GM12875 (cell line): Measurements from ENCODE around the gene TULP4.
"Not testable (repeated sequence)": the region's sequence is repeated elsewhere in the genome, so short reads cannot be mapped to it uniquely, and the experiment has no call there.

Experiments
- H3K4me3 ChIP-seq: one replicate; pipeline ENCODE4 v1.5.1; 2011; ENCODE audit warnings: low read depth, low read length, control low read depth
- CTCF ChIP-seq: IDR thresholded peaks from 2 replicates; pipeline ENCODE4 v1.5.1; 2011; ENCODE audit warnings: low read depth, mild to moderate bottlenecking, control low read depth, inconsistent platforms, low read length, moderate library complexity, borderline replicate concordance; ENCODE audit not compliant: insufficient read depth

The TULP4 gene

DNA sequence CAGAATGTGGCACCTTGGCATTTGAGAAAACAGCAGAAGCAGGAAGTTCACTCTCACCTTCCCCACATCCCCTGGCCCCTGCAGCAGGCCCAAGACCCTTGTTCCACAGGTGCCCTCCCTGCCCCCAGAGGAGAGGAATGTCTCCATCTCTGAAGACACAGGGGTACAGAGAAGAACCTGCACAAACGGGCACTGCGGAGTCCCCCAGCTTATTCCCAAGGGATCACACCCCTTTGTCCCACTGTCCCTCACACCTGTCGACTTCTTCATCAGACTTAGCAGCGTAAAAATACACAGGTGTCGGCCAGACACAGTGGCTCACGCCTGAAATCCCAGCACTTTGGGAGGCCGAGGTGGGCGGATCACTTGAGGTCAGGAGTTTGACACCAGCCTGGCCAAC, 204.8 kb downstream of the TULP4 start:
- TF ChIP-seq CTCF, result no peak

GRCh38 chr6:158517581-158517980, 205.3 kb downstream of the TULP4 start:
- no peak overlapping the region for H3K4me3 ChIP-seq
- TF ChIP-seq CTCF, result no peak

More for the DNA sequence above, 204.8 kb downstream of the TULP4 start:
- no peak overlapping the region for H3K4me3 ChIP-seq

- peak; percentile 55; the same call in 1 of the 2 replicates for TF ChIP-seq CTCF
Measured at GRCh38 chr6:158518191-158519127, 206.2 kb downstream of the TULP4 start.

DNA sequence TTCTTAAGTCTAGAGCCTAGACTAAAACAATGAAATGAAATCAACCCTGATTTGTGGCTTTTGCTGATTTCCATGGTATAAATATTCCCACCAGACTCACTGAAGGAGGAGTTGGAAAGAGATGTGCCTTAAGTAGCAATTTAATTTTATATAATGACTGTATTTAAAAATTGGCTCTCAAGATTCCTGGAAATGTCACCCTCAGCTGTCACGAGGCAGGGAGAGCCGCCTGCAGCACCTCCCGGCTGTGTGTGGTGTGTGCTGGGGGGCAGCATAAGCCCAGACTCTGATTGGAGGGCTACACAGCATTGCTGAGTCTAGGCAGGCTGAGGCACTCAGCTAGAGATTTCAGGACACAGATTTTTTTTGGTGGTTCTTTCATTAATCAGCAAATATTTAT, 207.0 kb downstream of the TULP4 start:
- H3K4me3 ChIP-seq, result no peak overlapping the region
- no peak for TF ChIP-seq CTCF

More at GRCh38 chr6:158518191-158519127, 206.2 kb downstream of the TULP4 start:
- peak overlapping the region; percentile 30 for H3K4me3 ChIP-seq

- no peak overlapping the region for H3K4me3 ChIP-seq
- no peak for TF ChIP-seq CTCF
Measured at GRCh38 chr6:158519761-158520160, 207.5 kb downstream of the TULP4 start.

GRCh38 chr6:158520975-158521374, 208.7 kb downstream of the TULP4 start:
- not testable (repeated sequence) for H3K4me3 ChIP-seq

GRCh38 chr6:158521759-158522158, 209.5 kb downstream of the TULP4 start:
- no peak overlapping the region for H3K4me3 ChIP-seq
- TF ChIP-seq CTCF, result no peak
